COR-L47 (cell line): ENCODE results near the gene TDRD3.

ENCODE experiments used
- DNase-seq: peaks from one replicate; lab custom pipeline; 2025; lab: John Stamatoyannopoulos, UW

Gene TDRD3

GRCh38 chr13:60454425-60454824, 57.4 kb downstream of the TDRD3 start:
- no peak for DNase-seq

- no peak for DNase-seq
These were observed 66.8 kb downstream of the TDRD3 start for GRCh38 chr13:60463787-60464186.

- no peak for DNase-seq
These were observed 70.1 kb downstream of the TDRD3 start for GRCh38 chr13:60467098-60467497.

GRCh38 chr13:60479273-60479672, 82.3 kb downstream of the TDRD3 start:
- DNase-seq, result no peak

GRCh38 chr13:60482012-60482411, 85.0 kb downstream of the TDRD3 start:
- no peak for DNase-seq

GRCh38 chr13:60484865-60485264, 87.8 kb downstream of the TDRD3 start:
- DNase-seq, result no peak

- DNase-seq, result no peak
These were observed 94.5 kb downstream of the TDRD3 start for GRCh38 chr13:60491531-60491930.

- DNase-seq, result no peak
These were observed 95.2 kb downstream of the TDRD3 start for GRCh38 chr13:60492187-60492586.

GRCh38 chr13:60494296-60494695, 97.3 kb downstream of the TDRD3 start:
- DNase-seq, result no peak

- DNase-seq, result no peak
These were observed 104.2 kb downstream of the TDRD3 start for GRCh38 chr13:60501236-60501635.

GRCh38 chr13:60509601-60510386, 112.8 kb downstream of the TDRD3 start:
- no peak for DNase-seq

- no peak for DNase-seq
These were observed 114.6 kb downstream of the TDRD3 start for GRCh38 chr13:60511637-60512036.

GRCh38 chr13:60514891-60515290, 117.9 kb downstream of the TDRD3 start:
- no peak for DNase-seq

- no peak for DNase-seq
These were observed 122.5 kb downstream of the TDRD3 start for GRCh38 chr13:60519496-60519895.

- DNase-seq, result no peak
These were observed 124.0 kb downstream of the TDRD3 start for GRCh38 chr13:60520902-60521569.

GRCh38 chr13:60538566-60538965, 141.5 kb downstream of the TDRD3 start:
- DNase-seq, result no peak

GRCh38 chr13:60540276-60540675, 143.3 kb downstream of the TDRD3 start:
- no peak for DNase-seq

GRCh38 chr13:60562096-60562780, 165.2 kb downstream of the TDRD3 start:
- no peak for DNase-seq

- DNase-seq, result no peak
These were observed 174.6 kb downstream of the TDRD3 start for GRCh38 chr13:60571571-60571970.

- DNase-seq, result peak; percentile 48
These were observed 175.2 kb downstream of the TDRD3 start for GRCh38 chr13:60572003-60572798.

- DNase-seq, result no peak
These were observed 175.8 kb downstream of the TDRD3 start for GRCh38 chr13:60572855-60573254.

- DNase-seq, result no peak
These were observed 177.7 kb downstream of the TDRD3 start for GRCh38 chr13:60574735-60575134.
